HuH-7 (cell line): ENCODE data around the gene DNAH9.

ENCODE experiments used
- DNase-seq: peaks from one replicate; pipeline ENCODE4 v3.0.0; 2011; ENCODE audit warnings: low spot score

DNAH9 gene

GRCh38 chr17:11598274-11599221 is at the start of gene DNAH9:
TSS of gene DNAH9 (plus strand) at chr17:11598470. CDS start at chr17:11598499, 29 bp downstream.
- peak; percentile 18 for DNase-seq

DNA sequence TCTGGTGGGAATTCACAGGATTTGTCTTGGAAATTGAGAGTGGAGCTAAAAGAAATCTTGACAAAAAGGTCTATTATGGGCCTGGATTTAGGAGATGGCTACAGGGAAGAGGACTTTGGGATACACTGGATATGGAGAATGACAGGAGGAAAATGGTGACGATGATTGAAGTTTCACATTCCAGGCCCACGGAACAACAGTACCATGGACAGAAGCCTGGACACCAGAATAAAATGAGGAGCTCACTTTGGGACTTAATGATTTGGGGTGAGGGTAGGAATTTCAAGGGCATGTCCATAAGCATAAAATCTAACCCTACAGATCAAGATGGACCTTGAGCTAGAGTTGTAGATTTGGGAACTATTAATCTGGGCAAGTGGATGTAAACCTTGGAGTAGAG is 47.8 kb upstream of the DNAH9 start:
- no peak for DNase-seq

GRCh38 chr17:11551442-11551841 is 46.8 kb upstream of the DNAH9 start:
- DNase-seq, result no peak

- DNase-seq, result no peak
Measured at GRCh38 chr17:11553135-11553534, 45.1 kb upstream of the DNAH9 start.

- no peak for DNase-seq
Measured at GRCh38 chr17:11554042-11554441, 44.2 kb upstream of the DNAH9 start.

- DNase-seq, result no peak
Measured at GRCh38 chr17:11554542-11554941, 43.7 kb upstream of the DNAH9 start.

- DNase-seq, result no peak
Measured at GRCh38 chr17:11555530-11555929, 42.7 kb upstream of the DNAH9 start.

DNA sequence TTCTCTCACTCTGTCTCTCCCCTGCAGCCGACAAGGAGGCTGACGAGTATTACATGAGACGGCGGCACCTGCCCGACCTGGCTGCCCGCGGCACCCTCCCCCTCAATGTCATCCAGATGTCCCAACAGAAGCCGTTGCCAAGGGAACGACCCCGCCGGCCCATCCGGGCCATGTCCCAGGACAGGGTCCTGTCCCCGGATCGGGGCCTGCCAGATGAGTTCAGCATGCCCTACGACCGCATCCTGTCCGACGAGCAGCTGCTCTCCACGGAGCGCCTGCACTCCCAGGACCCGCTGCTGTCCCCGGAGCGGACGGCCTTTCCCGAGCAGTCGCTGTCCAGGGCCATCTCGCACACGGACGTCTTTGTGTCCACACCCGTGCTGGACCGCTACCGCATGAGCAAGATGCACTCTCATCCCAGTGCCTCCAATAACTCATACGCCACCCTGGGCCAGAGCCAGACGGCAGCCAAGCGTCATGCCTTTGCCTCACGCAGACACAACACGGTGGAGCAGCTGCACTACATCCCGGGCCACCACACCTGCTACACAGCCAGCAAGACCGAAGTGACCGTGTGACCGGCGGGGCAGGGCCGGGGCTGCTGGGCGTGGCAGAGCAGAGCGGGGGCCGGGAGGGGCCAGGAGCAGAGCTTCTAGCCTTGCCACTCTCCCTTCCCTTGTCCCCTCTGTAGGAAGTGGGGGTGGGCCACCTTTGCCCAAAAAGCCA is 40.4 kb upstream of the DNAH9 start:
- DNase-seq, result no peak

DNA sequence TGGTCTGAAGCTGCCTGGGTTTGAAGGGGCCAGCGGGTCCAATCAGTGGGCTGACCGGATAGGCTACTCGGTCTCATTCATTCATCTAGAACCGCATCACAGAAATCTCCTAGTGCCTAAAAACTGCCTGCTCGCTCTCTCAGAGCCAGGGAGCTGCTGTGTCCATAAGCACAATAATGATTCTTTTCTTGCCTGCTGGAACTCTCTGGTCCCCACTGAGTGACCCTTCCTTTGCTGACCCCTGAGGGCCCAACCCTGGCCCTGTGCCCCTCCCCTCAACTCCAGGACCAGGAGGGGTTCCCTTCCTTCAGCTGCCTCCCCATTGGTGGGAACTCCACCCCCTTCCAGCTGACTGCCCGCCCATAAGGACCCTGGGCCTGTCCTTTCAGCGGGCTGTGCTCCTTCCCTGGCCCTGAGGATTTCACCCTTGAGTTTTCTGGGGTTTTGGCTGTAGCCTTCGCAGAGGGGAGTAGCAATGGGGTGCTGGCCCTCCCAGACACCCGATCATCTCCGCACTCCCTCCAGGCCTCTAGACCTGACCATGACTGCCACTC is 39.5 kb upstream of the DNAH9 start:
- DNase-seq, result no peak

DNA sequence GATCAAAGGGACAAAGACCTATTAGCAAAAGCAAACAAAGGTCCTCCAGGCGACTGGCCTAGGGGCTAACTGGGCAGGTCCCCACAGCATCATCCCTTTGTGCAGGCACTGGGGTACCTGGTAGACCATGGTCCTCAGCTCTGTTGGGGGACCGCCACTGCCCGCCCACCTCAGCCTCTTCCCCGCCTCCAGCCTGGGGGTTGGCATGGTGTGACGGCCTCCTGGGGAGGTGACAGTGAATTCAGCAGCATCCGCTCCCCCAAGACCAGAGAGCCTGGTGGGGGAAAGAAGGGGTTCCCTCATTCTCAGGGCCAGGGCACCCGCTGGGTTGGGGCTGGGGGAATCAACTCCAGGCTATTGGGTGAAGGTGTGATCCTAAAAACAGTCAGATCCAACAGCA is 38.7 kb upstream of the DNAH9 start:
- DNase-seq, result no peak

- DNase-seq, result no peak
Measured at GRCh38 chr17:11561281-11561680, 37.0 kb upstream of the DNAH9 start.

GRCh38 chr17:11561702-11562101 is 36.6 kb upstream of the DNAH9 start:
- no peak for DNase-seq

GRCh38 chr17:11564589-11565380 is 33.5 kb upstream of the DNAH9 start:
- no peak for DNase-seq

GRCh38 chr17:11565591-11565990 is 32.7 kb upstream of the DNAH9 start:
- DNase-seq, result no peak

- no peak for DNase-seq
Measured at GRCh38 chr17:11578998-11579397, 19.3 kb upstream of the DNAH9 start.

- no peak for DNase-seq
Measured at GRCh38 chr17:11580677-11581076, 17.6 kb upstream of the DNAH9 start.

DNA sequence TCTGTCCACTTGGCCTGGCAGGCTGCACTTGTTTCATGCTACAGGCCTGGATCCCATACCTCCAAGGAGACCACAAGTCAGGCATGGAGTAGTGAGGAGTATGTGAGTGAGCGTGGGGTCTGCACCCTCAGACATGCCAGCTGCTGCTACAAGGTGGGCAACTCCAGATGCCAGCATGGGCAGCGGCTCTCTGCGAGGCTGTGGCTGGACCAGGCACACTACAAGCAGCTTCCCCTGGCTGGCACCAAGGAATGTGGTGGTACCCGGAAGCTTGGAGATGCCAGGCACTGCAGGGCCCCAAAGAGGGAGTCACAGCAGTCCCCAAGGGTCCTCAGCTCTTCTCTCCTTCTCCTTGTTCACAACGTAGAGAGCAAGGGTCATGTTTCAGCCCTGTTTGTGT is 16.1 kb upstream of the DNAH9 start:
- DNase-seq, result no peak

DNA sequence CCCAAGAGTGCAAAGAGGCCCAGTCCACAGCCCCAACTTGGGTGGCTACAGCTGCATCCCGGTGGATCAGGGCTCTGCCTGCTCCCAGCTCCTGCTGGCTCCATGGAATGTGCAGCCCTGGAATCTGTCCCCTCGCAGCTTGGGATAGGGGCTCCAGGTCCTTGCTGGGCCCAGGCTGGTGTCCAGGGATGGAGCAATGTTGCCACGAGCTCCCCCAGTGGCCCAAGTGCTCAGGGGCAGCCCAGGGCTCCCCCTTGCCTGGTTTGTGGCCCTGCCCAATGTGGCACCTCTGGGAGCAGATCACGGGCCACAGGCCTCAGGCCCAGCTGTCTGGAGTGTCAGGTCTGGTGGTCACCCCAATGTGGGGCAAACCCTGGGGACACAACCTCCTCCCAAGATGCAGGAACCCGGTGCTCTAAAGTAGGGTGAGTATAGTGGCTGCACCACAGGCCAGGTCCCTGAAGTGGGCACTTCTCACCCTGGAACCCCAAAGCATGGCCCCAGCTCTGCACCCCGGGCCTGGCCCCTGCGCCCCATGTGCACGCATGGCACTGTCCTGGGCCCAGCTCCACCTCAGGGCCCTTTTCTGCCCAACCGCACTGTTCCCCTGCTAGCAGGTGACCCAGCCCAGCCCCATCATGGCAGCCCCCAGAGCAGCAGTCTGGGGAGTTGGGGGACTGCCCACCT is 14.8 kb upstream of the DNAH9 start:
- no peak for DNase-seq

GRCh38 chr17:11589716-11590115 is 8.6 kb upstream of the DNAH9 start:
- DNase-seq, result no peak

- no peak for DNase-seq
Measured at GRCh38 chr17:11601661-11602060, 3.4 kb downstream of the DNAH9 start.

DNA sequence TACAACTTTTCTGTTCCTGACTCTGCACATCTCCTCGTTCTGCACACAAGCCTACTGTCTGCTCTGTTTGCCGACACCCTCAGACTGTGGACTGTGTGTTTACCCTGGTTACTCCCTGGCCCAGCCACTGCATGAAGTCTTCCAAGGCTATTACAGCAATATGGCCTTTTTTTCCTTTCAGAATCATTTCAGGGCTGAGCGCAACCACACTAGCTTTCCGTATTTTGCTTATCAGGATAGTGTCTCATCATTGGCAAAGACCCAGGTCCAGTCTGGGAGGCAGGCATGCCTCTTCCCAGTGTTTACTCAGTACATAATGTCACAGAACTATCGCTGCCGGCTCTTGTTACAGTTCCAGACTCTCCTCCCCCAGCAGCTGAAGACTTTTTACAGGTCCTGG is 10.1 kb downstream of the DNAH9 start:
- peak; percentile 40 for DNase-seq
